Measurements from ENCODE around the gene DCC. TPM values are rescaled to one million over a fixed set of nuclear protein-coding genes. Genes with fewer than 3 reads are reported as not detected.

The DCC gene
- polyA plus RNA-seq, 1 of the 3 experiments (the other 2 are of a cell fraction) = 0.20 TPM

GRCh38 chr18:52617931-52618330 lies 277.9 kb downstream of the DCC start (continued):
- TF ChIP-seq NFIC (IDR thresholded peaks at IDR 0.05; ENCODE audit: borderline replicate concordance) = no peak

DNA sequence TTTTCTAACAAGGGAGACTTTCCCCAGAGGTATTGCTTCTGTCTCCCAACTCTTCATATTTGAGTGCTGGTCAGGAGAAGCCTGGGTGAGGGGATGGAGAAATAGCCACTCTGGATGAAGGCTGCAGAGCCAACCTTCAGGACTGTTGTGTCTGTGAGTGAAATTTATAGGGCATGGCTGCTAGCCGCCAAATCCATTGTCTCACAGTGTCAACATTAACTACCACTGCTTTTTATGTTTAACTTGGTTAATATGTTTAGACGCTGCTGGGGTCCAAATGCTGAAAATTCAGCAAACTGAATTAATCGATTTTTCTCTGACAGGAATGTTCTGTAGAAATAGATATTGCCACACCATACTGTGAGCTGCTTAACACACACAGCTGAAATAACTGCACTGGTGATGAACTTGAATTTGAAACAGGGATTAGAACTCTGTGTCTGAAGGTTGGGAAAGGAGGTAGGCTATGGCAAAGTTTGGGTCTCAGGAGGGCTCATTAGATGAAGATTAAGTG lies 281.0 kb downstream of the DCC start:
- H3K4me3 ChIP-seq (ENCODE audit: low read depth in 2 of 2, low read length in 1 of 2) = no peak overlapping the region
- no peak overlapping the region for H2AFZ ChIP-seq (ENCODE audit: low read depth)
- H3K36me3 ChIP-seq (replicated peaks in 1 of 2; ENCODE audit: control insufficient read depth in 1 of 2, insufficient read depth in 2 of 2, low read length in 1 of 2) = no peaks in the 10 kb centered on the region
- H3K27ac ChIP-seq (ENCODE audit: low read depth in 2 of 2, low read length in 1 of 2) = no peak overlapping the region
- no peak for TF ChIP-seq MEF2A (IDR thresholded peaks at IDR 0.05; ENCODE audit: borderline replicate concordance, low read depth)
- no peak for TF ChIP-seq POLR2AphosphoS5 (IDR thresholded peaks at IDR 0.05; ENCODE audit: low read depth, low read length)
- TF ChIP-seq, protein P1, sequence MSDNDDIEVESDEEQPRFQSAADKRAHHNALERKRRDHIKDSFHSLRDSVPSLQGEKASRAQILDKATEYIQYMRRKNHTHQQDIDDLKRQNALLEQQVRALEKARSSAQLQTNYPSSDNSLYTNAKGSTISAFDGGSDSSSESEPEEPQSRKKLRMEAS (IDR thresholded peaks at IDR 0.05; ENCODE audit: low read depth) = no peak
- TF ChIP-seq, protein P2, sequence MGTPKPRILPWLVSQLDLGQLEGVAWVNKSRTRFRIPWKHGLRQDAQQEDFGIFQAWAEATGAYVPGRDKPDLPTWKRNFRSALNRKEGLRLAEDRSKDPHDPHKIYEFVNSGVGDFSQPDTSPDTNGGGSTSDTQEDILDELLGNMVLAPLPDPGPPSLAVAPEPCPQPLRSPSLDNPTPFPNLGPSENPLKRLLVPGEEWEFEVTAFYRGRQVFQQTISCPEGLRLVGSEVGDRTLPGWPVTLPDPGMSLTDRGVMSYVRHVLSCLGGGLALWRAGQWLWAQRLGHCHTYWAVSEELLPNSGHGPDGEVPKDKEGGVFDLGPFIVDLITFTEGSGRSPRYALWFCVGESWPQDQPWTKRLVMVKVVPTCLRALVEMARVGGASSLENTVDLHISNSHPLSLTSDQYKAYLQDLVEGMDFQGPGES (IDR thresholded peaks at IDR 0.05; ENCODE audit: low read depth, low read length) = no peak
- no peak for TF ChIP-seq MXI1 (IDR thresholded peaks at IDR 0.05; ENCODE audit: low read depth, low read length)
- TF ChIP-seq, protein P3, sequence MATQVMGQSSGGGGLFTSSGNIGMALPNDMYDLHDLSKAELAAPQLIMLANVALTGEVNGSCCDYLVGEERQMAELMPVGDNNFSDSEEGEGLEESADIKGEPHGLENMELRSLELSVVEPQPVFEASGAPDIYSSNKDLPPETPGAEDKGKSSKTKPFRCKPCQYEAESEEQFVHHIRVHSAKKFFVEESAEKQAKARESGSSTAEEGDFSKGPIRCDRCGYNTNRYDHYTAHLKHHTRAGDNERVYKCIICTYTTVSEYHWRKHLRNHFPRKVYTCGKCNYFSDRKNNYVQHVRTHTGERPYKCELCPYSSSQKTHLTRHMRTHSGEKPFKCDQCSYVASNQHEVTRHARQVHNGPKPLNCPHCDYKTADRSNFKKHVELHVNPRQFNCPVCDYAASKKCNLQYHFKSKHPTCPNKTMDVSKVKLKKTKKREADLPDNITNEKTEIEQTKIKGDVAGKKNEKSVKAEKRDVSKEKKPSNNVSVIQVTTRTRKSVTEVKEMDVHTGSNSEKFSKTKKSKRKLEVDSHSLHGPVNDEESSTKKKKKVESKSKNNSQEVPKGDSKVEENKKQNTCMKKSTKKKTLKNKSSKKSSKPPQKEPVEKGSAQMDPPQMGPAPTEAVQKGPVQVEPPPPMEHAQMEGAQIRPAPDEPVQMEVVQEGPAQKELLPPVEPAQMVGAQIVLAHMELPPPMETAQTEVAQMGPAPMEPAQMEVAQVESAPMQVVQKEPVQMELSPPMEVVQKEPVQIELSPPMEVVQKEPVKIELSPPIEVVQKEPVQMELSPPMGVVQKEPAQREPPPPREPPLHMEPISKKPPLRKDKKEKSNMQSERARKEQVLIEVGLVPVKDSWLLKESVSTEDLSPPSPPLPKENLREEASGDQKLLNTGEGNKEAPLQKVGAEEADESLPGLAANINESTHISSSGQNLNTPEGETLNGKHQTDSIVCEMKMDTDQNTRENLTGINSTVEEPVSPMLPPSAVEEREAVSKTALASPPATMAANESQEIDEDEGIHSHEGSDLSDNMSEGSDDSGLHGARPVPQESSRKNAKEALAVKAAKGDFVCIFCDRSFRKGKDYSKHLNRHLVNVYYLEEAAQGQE (IDR thresholded peaks at IDR 0.05; ENCODE audit: low read depth, low read length) = no peak
- no peak for TF ChIP-seq SIN3A (IDR thresholded peaks at IDR 0.05; ENCODE audit: borderline replicate concordance, low read depth, low read length)
- no peak for TF ChIP-seq RXRA (IDR thresholded peaks at IDR 0.05; ENCODE audit: borderline replicate concordance, low read depth)
- TF ChIP-seq, protein P4, sequence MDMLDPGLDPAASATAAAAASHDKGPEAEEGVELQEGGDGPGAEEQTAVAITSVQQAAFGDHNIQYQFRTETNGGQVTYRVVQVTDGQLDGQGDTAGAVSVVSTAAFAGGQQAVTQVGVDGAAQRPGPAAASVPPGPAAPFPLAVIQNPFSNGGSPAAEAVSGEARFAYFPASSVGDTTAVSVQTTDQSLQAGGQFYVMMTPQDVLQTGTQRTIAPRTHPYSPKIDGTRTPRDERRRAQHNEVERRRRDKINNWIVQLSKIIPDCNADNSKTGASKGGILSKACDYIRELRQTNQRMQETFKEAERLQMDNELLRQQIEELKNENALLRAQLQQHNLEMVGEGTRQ (IDR thresholded peaks at IDR 0.05; ENCODE audit: borderline replicate concordance, low read depth, low read length) = no peak
- no peak for TF ChIP-seq RAD21 (IDR thresholded peaks at IDR 0.05; ENCODE audit: low read length)
- no peak for TF ChIP-seq FOXM1 (IDR thresholded peaks at IDR 0.05; ENCODE audit: low read depth)
- TF ChIP-seq ZBTB33 (IDR thresholded peaks at IDR 0.05; ENCODE audit: borderline replicate concordance, low read depth) = no peak
- no peak for TF ChIP-seq EZH2phosphoT487 (IDR thresholded peaks at IDR 0.05; ENCODE audit: borderline replicate concordance, low read depth)
- TF ChIP-seq TCF12 (IDR thresholded peaks at IDR 0.05) = no peak
- TF ChIP-seq FOXJ3 (CRISPR knock-in tag; IDR thresholded peaks at IDR 0.05) = no peak
- TF ChIP-seq YY1 (IDR thresholded peaks at IDR 0.05; ENCODE audit: low read depth) = no peak
- no peak for TF ChIP-seq GABPA (IDR thresholded peaks at IDR 0.05; ENCODE audit: low read depth)
- no peak for TF ChIP-seq ELF1 (IDR thresholded peaks at IDR 0.05)
- no peak for DNase-seq
- ChIA-PET POLR2A (no interaction called here), CTCF (no interaction called here)
- 46% methylated on average over 3 of the region's 3 CpGs for WGBS (ENCODE audit: low lambda C conversion rate)
- no peaks in the 10 kb centered on the region for H3K9me2 ChIP-seq
- H3F3A ChIP-seq (replicated peaks; ENCODE audit: insufficient read depth) = no peaks in the 10 kb centered on the region
- H3K4me1 ChIP-seq (ENCODE audit: control insufficient read depth in 1 of 2, insufficient read depth in 2 of 2, low read depth in 1 of 2, low read length in 1 of 2) = peaks cover 0 to 13% of the 10 kb centered on the region in 2 experiments; a peak in 2 of 4 replicates
- no peak overlapping the region for H3K9ac ChIP-seq
- H3K9me3 ChIP-seq = no peaks in the 10 kb centered on the region
- H4K20me1 ChIP-seq (ENCODE audit: insufficient read depth) = no peaks in the 10 kb centered on the region
- no peaks in the 10 kb centered on the region for H3K27me3 ChIP-seq (ENCODE audit: insufficient read depth)
- no peaks in the 10 kb centered on the region for H3K79me2 ChIP-seq (ENCODE audit: insufficient read depth)
- H3K4me2 ChIP-seq = no peak overlapping the region
